Activated effector memory CD4-positive, alpha-beta T cell treated with anti-CD3 and anti-CD28 coated beads, Interleukin-2, amount 50 U/mL, for 16 hours (primary cell): ENCODE results near the gene NPLOC4.

Source experiments
- DNase-seq: peaks from one replicate; pipeline ENCODE4 v3.0.0-alpha.2; 2020

Gene NPLOC4

GRCh38 chr17:81660441-81660840, 23.5 kb upstream of the NPLOC4 start:
- no peak for DNase-seq

DNA sequence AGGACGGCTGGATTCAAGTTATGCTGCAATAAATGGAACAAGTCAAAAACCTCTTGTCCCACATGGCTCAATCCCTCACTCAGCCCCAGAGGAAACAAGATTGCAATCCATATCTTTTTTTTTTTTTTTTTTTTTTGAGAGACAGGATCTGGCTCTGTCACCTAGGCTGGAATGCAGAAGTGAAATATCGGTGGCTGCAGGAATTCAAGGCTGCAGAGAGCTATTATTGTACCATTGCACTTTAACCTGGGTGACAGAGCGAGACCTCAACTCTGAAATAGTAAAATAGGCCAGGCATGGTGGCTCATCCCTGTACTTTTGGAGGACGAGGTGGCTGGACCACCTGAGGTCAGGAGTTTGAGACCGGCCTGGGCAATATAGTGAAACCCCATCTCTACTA, 22.1 kb upstream of the NPLOC4 start:
- DNase-seq: no peak

DNA sequence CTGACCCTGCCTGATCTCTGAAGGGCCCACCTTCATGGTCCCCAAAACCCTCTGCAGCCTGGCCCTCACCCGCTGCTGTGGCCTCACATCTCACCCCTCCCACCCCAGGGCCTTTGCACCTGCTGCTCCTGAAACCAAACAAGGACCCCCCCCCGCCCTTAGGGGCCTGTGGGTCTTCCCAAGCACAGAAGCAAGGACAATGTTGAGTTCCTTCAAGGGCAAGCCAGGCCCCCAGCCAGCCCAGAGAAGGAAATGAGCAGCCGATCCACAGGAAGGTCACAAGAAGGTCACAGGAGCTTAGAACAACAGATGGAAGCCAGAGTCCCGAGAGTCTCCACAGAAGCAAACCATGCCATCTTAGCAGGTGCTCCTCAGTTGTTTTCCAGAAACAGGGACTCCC, 19.9 kb upstream of the NPLOC4 start:
- no peak for DNase-seq

DNA sequence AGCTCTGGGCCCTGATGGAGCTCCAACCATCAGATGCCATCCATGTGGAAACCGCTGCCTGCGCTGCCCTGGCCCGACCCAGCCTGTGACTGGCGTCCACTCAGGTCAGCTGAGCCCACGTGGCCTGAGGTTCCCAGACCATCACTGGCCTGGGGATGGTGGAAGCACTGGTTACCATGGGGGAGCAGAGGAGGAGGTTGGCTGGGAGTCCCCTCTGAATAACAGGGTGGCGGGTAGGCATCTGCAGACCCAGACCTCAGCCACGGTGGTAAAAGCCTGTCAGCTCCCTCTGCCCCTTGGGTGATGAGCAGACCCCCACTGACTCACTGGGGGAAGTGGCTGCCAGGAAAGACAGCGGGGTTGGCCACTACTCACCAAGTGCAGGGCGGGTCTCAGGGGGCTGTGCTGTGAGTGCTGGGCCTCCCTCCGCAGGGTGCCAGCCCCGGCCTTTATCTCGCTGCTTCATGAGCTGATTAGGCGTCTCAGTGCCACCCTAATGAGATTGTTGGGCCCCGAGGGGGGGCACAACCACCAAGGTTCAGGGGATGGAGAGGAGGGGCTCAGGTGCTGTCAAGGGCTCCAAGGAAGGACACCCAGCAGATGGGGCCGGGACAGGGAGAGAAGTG, 19.3 kb upstream of the NPLOC4 start, which contains the start of gene PDE6G:
TSS of gene PDE6G (minus strand) at position 425 of the 626 bp plus-strand sequence. CDS start 3,237 bp downstream, outside the sequence.
- DNase-seq: no peak

DNA sequence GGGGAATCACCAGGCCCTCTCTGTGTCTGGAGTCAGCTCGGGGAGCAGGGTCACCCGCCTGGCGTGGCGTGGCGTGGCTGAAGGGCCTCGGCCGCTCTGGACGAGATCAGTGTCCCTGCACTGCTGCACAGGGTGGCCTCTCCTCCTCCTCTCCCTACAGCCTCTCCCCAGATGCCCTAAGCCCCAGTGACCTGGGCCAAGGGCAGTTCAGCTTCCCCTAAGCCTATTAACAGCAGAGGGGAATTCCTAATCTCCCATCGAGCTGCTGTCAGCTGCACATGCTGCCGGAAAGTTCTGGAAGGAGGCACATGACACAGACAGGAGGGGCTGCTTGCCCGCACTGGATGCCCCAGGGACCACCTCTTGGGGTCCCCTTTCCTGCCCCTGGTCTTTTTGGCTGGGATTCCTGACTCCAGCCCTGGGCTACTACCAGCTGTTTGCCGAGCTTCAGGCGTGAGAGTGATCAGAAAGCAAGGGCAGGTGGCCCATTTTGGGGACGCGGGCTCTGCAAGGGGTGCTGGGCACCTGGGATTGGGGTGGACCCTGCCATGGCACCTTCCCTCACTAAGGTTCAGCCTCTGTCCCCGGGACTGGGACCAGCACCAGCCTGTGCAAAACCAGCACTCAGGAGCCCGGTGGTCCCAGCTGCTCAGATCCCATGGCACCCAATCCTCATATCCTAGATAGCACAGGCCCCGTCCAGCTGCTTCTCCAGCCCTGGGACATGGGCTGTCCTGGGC, 18.6 kb upstream of the NPLOC4 start:
- DNase-seq: no peak

GRCh38 chr17:81652906-81653771, 16.2 kb upstream of the NPLOC4 start:
- DNase-seq: no peak

DNA sequence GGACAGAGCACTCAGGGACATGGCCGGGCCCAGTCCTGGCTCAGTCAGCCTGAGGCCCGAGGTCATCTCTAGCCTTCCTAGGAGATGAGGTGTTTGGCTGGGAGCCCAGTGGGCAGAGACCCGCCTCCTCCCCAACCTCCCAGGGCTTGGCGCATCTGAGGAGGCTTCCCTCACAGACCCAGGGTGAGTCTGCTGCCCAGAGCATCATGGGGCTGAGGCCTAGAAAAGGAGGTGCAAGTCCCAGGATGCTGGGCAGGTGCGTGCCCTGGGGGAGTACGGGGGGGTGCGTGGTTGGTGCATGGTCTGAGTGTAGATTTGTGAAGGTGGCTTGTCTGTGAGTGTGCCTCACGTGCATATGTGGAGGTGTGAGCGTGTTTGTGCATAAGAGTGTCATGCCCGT, 14.8 kb upstream of the NPLOC4 start:
- no peak for DNase-seq

DNA sequence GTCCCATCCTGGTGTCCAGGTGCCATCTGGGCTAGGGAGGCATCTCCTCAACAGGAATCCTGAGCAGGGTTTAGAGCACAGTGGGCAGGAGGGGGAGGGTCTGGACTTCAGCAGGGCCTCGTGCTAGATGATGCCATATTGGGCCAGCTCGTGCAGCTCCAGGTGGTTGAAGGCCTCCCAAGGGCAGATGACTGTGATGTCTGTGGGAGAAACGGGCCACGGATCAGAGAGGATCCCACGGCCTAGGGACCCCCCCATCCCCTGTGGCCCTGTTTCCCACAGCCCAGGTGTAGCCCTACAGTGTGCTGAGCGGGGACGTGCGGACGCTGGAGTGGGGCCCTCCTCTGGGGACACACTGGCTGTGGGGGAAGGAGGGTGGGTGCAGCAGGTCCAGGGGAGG, 14.0 kb upstream of the NPLOC4 start:
- DNase-seq: no peak

GRCh38 chr17:81648707-81649085, 11.8 kb upstream of the NPLOC4 start:
- DNase-seq: no peak

DNA sequence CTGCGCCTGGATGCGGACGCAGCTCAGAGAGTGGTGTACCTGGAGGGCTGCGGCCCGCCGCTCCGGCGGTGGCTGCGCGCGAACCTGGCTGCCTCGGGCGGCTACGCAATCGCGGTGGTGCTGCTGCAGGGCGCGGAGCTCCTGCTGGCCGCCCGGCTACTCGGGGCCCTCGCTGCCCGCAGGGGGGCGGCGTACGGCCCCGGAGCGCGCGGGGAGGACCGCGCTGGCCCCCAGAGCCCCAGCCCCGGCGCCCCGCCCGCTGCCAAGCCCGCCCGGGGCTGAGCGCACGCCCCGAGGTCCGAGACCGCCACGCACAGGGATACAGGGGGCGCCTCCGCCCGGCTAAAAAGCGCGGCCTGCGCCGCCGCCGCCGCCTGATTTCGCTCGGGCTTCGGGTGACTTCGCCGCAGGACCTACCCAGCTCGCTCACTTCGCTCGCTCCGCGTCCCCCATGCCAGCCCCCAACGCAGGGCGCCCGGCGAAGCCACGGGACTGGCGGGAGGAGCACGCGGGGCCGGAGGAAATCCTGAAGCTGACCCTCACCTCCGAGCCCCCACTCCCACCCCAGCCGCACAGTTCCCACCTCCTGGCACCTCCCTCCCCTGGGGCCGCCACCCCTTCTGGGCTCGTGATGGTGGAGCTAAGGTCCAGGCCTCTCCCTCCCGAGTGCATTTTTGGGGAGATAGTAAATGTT, 11.2 kb upstream of the NPLOC4 start:
- no peak for DNase-seq

DNA sequence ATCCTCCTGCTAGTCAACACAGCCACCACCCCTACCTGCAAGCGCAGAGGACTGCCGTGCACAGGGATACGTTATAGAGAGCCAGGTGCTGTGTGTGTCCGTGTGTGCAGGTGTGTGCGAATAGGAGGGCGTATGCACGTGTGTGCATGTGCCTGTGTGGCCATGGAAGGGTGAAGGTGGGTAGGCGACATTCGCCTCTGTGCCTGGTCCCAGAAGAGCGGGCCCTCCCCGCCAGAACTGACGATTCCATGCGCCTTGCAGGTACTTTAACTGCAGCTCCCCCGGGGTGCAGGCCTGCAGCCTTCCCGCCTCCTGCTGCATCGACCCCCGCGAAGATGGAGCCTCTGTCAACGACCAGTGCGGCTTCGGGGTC, 10.7 kb upstream of the NPLOC4 start:
- no peak for DNase-seq

DNA sequence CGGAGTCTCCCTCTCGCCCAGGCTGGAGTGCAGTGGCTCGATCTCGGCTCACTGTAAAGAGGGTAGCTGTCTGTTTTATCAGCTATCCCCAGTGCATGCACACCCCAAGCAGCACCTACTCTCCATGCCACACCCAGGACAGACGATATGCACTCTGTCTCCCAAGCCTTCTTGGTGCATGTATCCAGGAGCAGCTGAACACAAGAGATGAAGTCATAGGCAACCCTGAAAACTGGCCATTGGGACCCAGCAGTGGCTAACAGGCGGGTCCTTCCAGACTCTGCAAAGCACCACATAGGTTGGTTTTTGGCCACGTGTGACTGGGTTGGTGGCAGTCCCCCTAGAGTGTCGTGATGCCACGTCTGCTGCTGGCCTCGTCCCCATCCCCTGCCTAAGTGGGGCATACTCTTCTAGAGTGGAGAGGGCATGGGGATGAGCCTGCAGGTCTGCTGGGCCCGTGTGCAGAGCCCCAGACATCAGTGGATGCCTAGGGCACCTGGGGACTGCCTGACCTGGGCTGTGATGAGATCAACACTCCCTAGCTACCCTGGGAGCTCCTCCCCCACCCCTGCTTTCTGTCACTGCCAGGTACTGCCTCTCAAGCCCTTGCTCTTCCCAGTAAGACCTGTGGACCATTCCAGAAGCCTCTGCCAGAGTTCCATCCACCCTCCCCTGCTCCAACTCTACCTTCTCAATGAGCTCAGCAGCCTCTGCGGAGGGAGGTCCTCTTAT, 10.1 kb upstream of the NPLOC4 start:
- no peak for DNase-seq

DNA sequence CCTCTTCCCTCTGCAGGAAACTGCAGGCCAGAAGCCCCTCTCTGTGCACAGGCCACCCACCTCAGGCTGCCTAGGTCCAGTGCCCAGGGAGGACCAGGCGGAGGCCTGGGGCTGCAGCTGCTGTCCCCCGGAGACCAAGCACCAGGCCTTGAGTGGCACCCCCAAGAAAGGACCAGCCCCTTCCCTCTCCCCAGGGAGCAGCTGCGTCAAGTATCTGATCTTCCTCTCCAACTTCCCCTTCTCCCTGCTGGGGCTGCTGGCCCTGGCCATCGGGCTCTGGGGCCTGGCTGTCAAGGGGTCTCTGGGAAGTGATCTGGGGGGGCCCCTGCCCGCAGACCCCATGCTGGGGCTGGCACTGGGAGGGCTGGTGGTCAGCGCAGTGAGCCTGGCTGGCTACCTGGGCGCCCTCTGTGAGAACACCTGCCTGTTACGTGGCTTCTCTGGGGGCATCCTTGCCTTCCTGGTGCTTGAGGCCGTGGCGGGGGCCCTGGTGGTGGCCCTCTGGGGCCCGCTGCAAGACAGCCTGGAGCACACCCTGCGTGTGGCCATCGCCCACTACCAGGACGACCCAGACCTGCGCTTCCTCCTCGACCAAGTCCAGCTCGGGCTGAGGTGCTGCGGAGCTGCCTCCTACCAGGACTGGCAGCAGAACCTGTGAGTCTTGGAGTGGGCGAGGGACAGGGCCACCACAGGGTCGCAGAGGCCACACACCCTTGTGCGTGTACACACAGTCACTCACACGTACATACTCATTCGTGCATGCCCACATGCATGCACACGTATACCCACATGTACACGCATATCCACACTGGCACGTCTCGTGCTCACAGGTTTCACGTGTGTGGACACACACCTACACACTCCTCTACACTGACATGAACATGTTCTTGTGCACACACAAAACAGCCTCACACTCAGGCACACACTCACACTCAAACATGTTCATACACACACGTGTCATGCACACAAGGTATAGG, 8.4 kb upstream of the NPLOC4 start:
- DNase-seq: no peak

DNA sequence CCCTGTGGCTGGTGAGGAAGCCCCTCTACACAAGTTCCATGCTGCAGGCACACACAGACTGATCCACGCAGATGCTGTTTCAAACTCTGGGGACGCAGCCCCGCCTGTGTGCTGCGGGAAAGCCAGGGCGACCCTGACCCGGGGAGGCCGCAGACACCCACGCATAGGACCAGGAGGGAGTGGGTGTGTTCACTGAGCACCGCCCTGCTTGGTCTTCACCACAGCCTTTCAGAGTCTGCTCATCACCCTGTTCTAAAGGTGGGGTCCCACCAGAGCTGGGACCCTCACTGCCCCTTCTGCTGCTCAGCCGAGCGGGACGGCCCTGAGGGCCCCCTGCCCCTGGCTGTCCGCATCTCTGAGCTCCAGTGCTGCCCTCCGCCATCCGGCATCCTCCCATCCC, 7.6 kb upstream of the NPLOC4 start:
- DNase-seq: no peak

- DNase-seq: no peak
Observed at GRCh38 chr17:81641825-81642489, 5.0 kb upstream of the NPLOC4 start.

- DNase-seq: no peak
Observed at GRCh38 chr17:81640011-81640410, 3.1 kb upstream of the NPLOC4 start.

- no peak for DNase-seq
Observed at GRCh38 chr17:81638683-81639082, 1.8 kb upstream of the NPLOC4 start.

GRCh38 chr17:81635973-81636504, 873 bp downstream of the NPLOC4 start:
- DNase-seq: no peak

GRCh38 chr17:81635431-81635830, 1.5 kb downstream of the NPLOC4 start:
- DNase-seq: no peak

GRCh38 chr17:81631482-81631881, 5.4 kb downstream of the NPLOC4 start:
- no peak for DNase-seq
